Aorta (tissue), 5 donors: ENCODE data around the gene NCKAP5. TPM values are rescaled to one million over a fixed set of nuclear protein-coding genes. Genes with fewer than 3 reads are reported as not detected.

Experiments used
- ATAC-seq: fragments of 200-7000 bp; cut with Tn5 transposase; one replicate; pipeline ENCODE4 v1.9.1; 2022; ENCODE audit warnings: moderate library complexity; ENCODE audit not compliant: low FRiP score
- DNase-seq, 2 donors: peaks; one replicate each; pipeline ENCODE4 v3.0.0-alpha.2; 2020
- H3K27ac ChIP-seq, 2 donors: one replicate each; pipeline ENCODE4 v1.5.1; 2013; ENCODE audit warnings: low read length in 2 of 2, mild to moderate bottlenecking in 2 of 2, moderate library complexity in 2 of 2, control low read depth in 1 of 2, inconsistent platforms in 1 of 2, low read depth in 1 of 2
- H3K27me3 ChIP-seq, 2 donors: one replicate each; pipeline ENCODE4 v1.6.1; 2013; ENCODE audit warnings: control low read depth in 1 of 2, low read length in 1 of 2, mild to moderate bottlenecking in 1 of 2, moderate library complexity in 1 of 2; ENCODE audit not compliant: insufficient read depth in 2 of 2, control insufficient read depth in 1 of 2
- H3K36me3 ChIP-seq, 2 donors: one replicate each; pipeline ENCODE4 v1.6.1; 2013; ENCODE audit warnings: control low read depth in 1 of 2, low read length in 1 of 2, mild to moderate bottlenecking in 1 of 2; ENCODE audit not compliant: insufficient read depth in 2 of 2, control insufficient read depth in 1 of 2
- H3K4me1 ChIP-seq, 2 donors: one replicate each; pipeline ENCODE4 v1.6.1; 2013; ENCODE audit warnings: low read length in 2 of 2, control low read depth in 1 of 2, mild to moderate bottlenecking in 1 of 2, moderate library complexity in 1 of 2; ENCODE audit not compliant: insufficient read depth in 2 of 2, control insufficient read depth in 1 of 2
- H3K4me3 ChIP-seq, 2 donors: one replicate each; pipeline ENCODE4 v1.5.1; 2013; ENCODE audit warnings: low read length in 2 of 2, control low read depth in 1 of 2, mild to moderate bottlenecking in 1 of 2
- H3K9me3 ChIP-seq: one replicate; pipeline ENCODE4 v1.6.1; 2013; ENCODE audit warnings: mild to moderate bottlenecking, low read length; ENCODE audit not compliant: control insufficient read depth
- WGBS, 2 donors: extraction: QIAGEN DNeasy Blood & Tissue Kit; methylation state at CpG; one replicate each; pipeline ENCODE4 v1.1.7; 2013; 5-methylcytosine and 5-hydroxymethylcytosine counted together
- intact Hi-C, 2 donors: fragments of 100-400 bp; cut with DNase I; formaldehyde crosslinking; loops; one replicate each; pipeline versions ENCODE4 v1.14.2 to v1.15.0; 2022
- polyA plus RNA-seq, 2 donors: library from polyadenylated mRNA; stranded (reverse); fragments of 200-250 nt; gene quantifications; one replicate each; pipeline ENCODE4 v1.2.3, GENCODE V29; 2013
- total RNA-seq, 2 donors: library from RNA; stranded (reverse); fragmentation: NEBNext Ultra II Directional; extraction: Animal tissue kit (Norgen Biotek cat#: 25700); gene quantifications; one replicate each; pipeline ENCODE4 v1.2.1, GENCODE V29; 2021
- donor health status: healthy with polysubstance abuse.
- donor health status: Bipolar disorder and iron deficiency.
- donor health status: DM: no; HTN: no; CAD: no.
- donor health status: DM: no; HTN: no; CAD: no.
- donor health status: DM: yes; HTN: yes; CAD: no.

The NCKAP5 gene
- total and polyA plus RNA-seq, 4 donors, result 0.75 to 7.5 (median 2.4) TPM; not detected in 1

DNA sequence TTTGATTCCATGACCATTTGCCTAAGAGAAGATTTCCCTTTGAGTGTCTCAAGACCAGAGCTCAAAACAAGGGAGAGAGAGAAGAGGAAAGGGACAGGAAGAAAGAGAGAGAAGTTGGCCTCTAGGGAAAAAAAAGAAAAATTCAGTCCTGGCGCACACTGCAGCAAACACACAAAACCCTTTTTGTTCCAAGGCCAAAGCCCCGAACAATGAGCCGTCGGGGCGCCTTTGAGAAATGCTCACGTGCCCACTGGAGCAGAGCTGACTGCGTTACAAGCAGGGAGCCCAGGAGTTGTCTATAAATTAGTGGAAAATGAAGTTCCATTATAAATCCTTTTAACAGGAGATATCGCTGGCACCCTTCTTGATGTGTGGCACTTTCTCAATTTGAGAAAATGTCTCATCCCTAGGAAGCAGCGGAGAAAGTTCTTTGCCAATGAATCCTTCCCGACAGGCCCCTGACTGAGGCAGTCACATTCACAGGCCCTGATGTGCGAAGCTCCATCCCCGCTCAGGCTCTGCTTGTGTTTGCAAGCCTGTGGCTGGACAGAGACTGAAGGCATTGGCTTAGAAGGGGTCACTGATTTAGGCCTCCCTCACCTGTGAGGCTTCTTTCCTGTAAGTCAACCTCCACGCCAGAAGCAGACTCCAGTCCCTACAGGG is 32.1 kb upstream of the NCKAP5 start:
- DNase-seq (no peak), ATAC-seq (no peak)
- H3K4me1 ChIP-seq, result no peaks in the 10 kb centered on the region
- WGBS, 2 donors, result 91 to 92% methylated on average over 13 of the region's 13 CpGs
- H3K36me3 ChIP-seq, result no peaks in the 10 kb centered on the region
- H3K27ac ChIP-seq, result no peak overlapping the region
- intact Hi-C loops, result no loop called here
- no peak overlapping the region for H3K4me3 ChIP-seq
- no peaks in the 10 kb centered on the region for H3K27me3 ChIP-seq
- H3K9me3 ChIP-seq, result no peaks in the 10 kb centered on the region

DNA sequence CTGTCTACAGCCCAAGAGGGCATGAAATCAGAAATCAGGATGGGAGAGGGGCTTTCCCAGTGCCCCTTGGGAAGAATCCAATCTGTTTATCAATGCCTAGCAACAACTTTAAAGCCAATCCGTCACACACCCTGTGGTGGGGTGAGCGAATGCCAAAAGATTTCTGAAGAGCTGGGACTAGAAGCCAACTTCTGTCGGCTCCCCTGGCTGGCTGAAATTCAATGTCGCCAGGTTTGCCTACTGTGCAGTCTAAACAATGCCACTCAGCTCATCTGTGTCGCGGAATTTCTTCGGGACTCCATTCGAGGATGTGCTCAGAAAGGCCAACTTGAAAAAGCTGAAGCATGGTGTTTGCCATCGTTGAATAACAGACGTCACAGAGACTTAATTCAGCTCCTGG is 31.5 kb upstream of the NCKAP5 start:
- WGBS, 2 donors, result 88 to 90% methylated on average over 10 of the region's 10 CpGs
- Histone ChIP-seq H3K4me3 (no peak overlapping the region), H3K4me1 (no peaks in the 10 kb centered on the region), H3K27me3 (no peaks in the 10 kb centered on the region), H3K9me3 (no peaks in the 10 kb centered on the region), H3K36me3 (no peaks in the 10 kb centered on the region), H3K27ac (no peak overlapping the region)
- DNase-seq (no peak), ATAC-seq (no peak)
- intact Hi-C loops, result loop anchor here in 1 of 2 donors (10.0 kb wide), 1 partner anchor 135 kb away; no protein-coding TSS in a partner anchor

DNA sequence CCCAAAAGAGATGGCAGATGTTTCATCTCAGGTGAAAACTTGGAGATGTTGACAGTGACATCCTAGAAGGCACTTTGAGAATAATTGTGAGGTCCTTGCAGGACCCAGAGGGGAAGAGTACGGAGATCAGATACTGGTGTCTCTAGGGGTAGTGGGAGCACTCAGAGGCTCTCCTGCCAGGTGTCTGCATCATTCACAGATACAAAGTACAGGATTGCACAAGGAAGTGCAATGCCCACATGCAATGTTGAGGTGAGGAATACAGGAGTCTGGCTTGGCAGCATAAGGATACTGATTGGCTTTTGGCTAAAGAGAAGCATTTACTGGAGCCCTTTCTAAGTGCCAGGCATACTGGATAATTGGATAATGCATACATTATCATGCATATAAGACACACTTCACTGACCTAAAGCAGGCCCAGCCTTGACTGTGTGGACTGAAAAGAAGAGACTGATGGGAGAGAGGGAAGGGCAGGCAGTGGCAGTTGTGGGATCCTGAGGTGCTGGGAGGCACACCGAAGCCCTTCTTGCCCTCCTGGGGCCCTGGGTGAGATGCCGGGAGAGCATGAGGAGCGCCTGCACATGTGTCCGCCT is 31.0 kb upstream of the NCKAP5 start:
- intact Hi-C loops, result loop anchor here in 1 of 2 donors (10.0 kb wide), 1 partner anchor 135 kb away; no protein-coding TSS in a partner anchor
- DNase-seq (no peak), ATAC-seq (no peak)
- Histone ChIP-seq H3K27ac (no peak overlapping the region), H3K36me3 (no peaks in the 10 kb centered on the region), H3K27me3 (no peaks in the 10 kb centered on the region), H3K4me1 (no peaks in the 10 kb centered on the region), H3K4me3 (no peak overlapping the region), H3K9me3 (no peaks in the 10 kb centered on the region)
- 95 to 96% methylated on average over 5 of the region's 5 CpGs for WGBS, 2 donors

DNA sequence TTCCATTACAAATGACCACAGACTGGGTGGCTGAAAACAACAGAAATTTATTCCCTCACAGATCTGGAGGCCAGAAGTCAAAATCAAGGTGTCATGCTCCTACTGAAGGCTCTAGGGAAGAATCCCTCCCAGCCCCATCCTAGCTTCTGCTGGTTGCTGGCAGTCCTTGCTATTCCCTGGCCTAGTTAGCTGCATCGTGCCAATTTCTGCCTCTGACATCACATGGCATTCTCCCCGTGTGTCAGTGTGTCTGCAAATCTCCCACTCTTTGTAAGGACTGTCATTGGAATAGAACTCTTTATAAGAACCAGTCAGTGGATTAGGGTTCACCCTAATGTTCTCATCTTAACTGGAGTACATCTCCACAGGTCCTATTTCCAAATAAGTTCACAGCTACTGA is 30.5 kb upstream of the NCKAP5 start:
- no peaks in the 10 kb centered on the region for H3K36me3 ChIP-seq
- no peaks in the 10 kb centered on the region for H3K27me3 ChIP-seq
- H3K27ac ChIP-seq, result no peak overlapping the region
- H3K4me1 ChIP-seq, result no peaks in the 10 kb centered on the region
- no peak for ATAC-seq
- no peaks in the 10 kb centered on the region for H3K9me3 ChIP-seq
- WGBS, 2 donors, result 32 to 47% methylated on average over 2 of the region's 2 CpGs
- intact Hi-C loops, result loop anchor here in 1 of 2 donors (10.0 kb wide), 1 partner anchor 136 kb away; no protein-coding TSS in a partner anchor
- no peak overlapping the region for H3K4me3 ChIP-seq
- DNase-seq, result no peak

DNA sequence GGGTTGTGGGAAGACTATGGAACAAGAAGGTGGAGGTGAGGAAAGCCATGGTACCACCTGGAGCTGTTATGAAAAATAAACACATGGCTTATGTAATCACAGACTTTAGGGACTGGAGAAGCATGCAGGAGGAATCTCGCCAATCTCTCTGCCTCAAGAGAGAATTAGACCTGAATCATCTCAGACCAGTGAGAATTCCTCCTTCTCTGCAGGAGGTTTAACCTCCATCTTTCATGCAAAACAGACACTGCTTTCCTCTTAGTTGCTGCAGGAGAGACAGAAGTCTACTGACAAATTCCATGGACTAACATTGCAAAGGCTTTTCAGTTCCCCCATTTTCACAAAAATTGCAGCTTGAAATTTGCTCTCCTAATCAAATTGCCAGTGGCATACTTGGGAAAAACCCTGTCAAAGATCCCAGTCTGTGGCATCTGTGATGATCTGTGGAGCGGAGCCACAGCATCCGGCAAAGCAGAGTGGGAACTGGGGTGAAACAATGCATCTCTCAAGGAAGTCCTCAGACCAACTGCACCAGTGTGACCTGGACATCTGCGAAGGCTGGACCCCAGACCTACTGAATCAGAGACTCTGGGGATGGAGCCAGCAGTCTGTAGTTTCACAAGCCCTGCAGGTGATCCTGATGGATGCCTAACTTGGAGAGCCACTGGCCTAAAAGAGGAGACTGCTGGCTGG is 28.6 kb upstream of the NCKAP5 start:
- intact Hi-C loops, result loop anchor here in 1 of 2 donors (10.0 kb wide), 1 partner anchor 138 kb away; no protein-coding TSS in a partner anchor
- no peaks in the 10 kb centered on the region for H3K4me1 ChIP-seq
- 78 to 81% methylated on average over 4 of the region's 4 CpGs for WGBS, 2 donors
- DNase-seq (no peak), ATAC-seq (no peak)
- no peak overlapping the region for H3K27ac ChIP-seq
- H3K9me3 ChIP-seq, result no peaks in the 10 kb centered on the region
- H3K4me3 ChIP-seq, result no peak overlapping the region
- no peaks in the 10 kb centered on the region for H3K27me3 ChIP-seq
- H3K36me3 ChIP-seq, result no peaks in the 10 kb centered on the region

DNA sequence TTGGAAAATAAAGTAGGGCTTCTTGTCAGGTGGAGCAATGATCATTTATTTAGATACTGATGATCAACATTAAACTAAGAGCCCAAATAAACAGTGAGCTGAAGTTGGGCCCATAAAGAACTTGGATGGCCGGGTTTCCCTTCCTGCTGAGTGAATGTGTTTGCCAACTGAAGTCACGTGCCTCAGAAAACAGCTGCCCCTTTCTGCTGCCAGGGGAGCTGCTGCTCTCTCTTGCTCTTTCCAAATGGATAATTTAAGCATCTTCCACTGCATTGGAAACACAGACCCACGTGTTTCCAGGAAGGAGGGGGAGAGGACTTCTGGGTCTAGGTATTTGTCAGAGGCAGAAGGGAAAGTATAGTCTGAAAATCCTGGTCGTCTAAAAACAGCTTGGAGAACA is 22.9 kb upstream of the NCKAP5 start:
- intact Hi-C loops, result loop anchor here in 1 of 2 donors (10.0 kb wide), 1 partner anchor 144 kb away; no protein-coding TSS in a partner anchor
- no peaks in the 10 kb centered on the region for H3K27me3 ChIP-seq
- 1% methylated on average over 4 of the region's 4 CpGs for WGBS, 2 donors
- no peaks in the 10 kb centered on the region for H3K9me3 ChIP-seq
- no peak overlapping the region for H3K4me3 ChIP-seq
- peak in 1 of 2 donors; percentile 55 for DNase-seq
- H3K27ac ChIP-seq, result no peak overlapping the region
- peak; percentile 63 for ATAC-seq
- H3K36me3 ChIP-seq, result no peaks in the 10 kb centered on the region
- peaks cover 0 to 4% of the 10 kb centered on the region in 2 donors for H3K4me1 ChIP-seq

DNA sequence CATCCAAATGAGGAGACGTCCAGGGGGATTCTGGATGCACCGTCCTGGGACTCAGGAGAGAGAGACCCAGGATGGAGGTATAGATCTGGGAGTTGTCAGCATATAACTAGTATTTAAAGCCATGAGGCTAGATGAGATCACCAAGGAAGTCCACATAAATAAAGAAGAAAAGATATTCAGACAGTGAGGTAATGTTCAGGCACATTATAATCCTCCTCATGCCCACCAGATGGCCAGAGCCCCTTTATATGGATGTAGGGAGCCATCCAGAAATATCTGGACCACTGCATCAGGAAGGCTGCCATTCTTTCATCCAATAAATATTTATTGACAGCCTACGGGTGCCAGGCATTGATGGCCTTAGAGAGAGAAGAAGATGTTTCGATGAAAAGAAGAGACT is 21.2 kb upstream of the NCKAP5 start:
- Histone ChIP-seq H3K4me3 (no peak overlapping the region), H3K27me3 (no peaks in the 10 kb centered on the region), H3K27ac (no peak overlapping the region), H3K4me1 (peaks cover 0 to 4% of the 10 kb centered on the region in 2 donors), H3K9me3 (no peaks in the 10 kb centered on the region), H3K36me3 (no peaks in the 10 kb centered on the region)
- ATAC-seq, result no peak
- no peak for DNase-seq
- intact Hi-C loops, result loop anchor here in 1 of 2 donors (10.0 kb wide), 1 partner anchor 185 kb away; no protein-coding TSS in a partner anchor
- 85 to 86% methylated on average over 4 of the region's 4 CpGs for WGBS, 2 donors

DNA sequence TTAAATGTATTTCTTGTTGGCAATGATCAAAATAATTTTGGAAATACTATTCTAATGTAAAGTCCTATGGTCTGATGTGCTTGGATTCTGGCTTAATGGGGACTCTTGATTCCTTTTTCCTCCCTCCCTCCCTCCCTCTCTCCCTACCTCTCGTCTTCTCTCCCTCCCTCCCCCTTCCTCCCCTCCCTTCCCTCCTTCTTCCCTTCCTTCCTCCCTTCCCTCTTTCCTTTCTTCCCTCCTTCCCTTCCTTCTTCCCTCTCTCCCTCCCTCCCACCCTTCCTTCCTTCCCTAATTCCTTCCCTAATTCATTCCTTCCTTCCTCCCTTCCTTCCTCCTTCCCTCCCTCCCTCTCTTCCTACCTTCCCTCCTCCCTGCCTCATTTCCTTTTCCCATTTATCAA is 19.9 kb upstream of the NCKAP5 start:
- intact Hi-C loops, result loop anchor here in 1 of 2 donors (10.0 kb wide), 1 partner anchor 187 kb away; no protein-coding TSS in a partner anchor

More for the DNA sequence above, 19.9 kb upstream of the NCKAP5 start:
- no peak overlapping the region for H3K27ac ChIP-seq
- no peaks in the 10 kb centered on the region for H3K27me3 ChIP-seq
- no peaks in the 10 kb centered on the region for H3K36me3 ChIP-seq
- 89 to 100% methylated on average over 1 of the region's 1 CpG for whole genome bisulfite sequencing, 2 donors
- no peak overlapping the region for H3K4me3 ChIP-seq
- H3K4me1 ChIP-seq, result peaks cover 0 to 4% of the 10 kb centered on the region in 2 donors
- no peaks in the 10 kb centered on the region for H3K9me3 ChIP-seq
- ATAC-seq (no peak), DNase-seq (no peak)
